ENCODE data around the gene RILPL1. TPM values are rescaled to one million over a fixed set of nuclear protein-coding genes. Genes with fewer than 3 reads are reported as not detected.

RILPL1 gene
- total RNA-seq, 1 donor = 16.3 TPM

DNA sequence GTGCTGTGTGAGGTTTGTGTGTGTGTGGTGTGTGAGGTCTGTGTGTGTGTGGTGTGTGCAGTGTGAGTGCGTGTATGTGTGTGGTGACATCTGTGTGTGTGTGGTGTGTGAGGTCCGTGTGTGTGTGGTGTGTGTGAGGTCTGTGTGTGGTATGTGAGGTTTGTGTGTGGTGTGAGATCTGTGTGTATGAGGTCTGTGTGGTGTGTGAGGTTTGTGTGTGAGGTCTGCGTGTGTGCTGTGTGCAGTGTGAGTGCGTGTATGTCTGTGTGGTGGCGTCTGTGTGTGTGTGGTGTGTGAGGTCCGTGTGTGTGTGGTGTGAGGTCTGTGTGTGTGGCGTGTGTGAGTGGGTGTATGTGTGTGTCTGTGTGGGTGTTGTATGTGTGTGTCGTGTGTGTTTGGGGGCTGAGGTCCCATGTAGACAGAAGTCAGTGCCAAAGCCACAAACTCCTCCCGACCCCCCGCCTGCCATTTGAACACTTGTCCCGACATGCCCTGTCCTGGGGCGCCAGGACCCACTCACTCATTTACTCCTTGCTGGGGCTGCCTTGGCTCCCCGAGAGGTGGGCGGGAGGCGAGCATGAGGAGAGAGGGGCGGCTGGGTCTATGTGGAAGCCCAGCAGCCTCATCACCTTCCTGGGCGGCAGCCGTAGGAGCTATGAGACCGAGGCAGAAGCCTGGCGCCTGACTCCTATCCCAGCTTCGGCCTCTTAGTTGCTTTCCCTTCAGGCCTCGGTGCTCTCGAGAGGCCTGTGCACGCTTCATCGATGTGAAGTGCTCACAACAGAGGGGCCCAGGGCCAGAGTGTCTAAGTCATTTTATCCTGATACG, 20.5 kb downstream of the RILPL1 start:
- no peak overlapping the region for H3K27ac ChIP-seq (ENCODE audit: low read depth, low read length)
- H3K79me2 ChIP-seq (ENCODE audit: insufficient read depth, low read length) = no peaks in the 10 kb centered on the region
- H3K9me3 ChIP-seq (ENCODE audit: low read depth, low read length) = no peaks in the 10 kb centered on the region
- TF ChIP-seq, protein P1, sequence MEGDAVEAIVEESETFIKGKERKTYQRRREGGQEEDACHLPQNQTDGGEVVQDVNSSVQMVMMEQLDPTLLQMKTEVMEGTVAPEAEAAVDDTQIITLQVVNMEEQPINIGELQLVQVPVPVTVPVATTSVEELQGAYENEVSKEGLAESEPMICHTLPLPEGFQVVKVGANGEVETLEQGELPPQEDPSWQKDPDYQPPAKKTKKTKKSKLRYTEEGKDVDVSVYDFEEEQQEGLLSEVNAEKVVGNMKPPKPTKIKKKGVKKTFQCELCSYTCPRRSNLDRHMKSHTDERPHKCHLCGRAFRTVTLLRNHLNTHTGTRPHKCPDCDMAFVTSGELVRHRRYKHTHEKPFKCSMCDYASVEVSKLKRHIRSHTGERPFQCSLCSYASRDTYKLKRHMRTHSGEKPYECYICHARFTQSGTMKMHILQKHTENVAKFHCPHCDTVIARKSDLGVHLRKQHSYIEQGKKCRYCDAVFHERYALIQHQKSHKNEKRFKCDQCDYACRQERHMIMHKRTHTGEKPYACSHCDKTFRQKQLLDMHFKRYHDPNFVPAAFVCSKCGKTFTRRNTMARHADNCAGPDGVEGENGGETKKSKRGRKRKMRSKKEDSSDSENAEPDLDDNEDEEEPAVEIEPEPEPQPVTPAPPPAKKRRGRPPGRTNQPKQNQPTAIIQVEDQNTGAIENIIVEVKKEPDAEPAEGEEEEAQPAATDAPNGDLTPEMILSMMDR (IDR thresholded peaks at IDR 0.05; ENCODE audit: extremely low read depth, low read depth, low read length) = no peak
- H3K4me1 ChIP-seq (ENCODE audit: insufficient read depth, low read length) = no peaks in the 10 kb centered on the region
- no peak overlapping the region for H2AFZ ChIP-seq (ENCODE audit: low read length)
- H4K20me1 ChIP-seq (ENCODE audit: insufficient read depth, low read length) = no peaks in the 10 kb centered on the region
- H3K27me3 ChIP-seq (ENCODE audit: insufficient read depth, low read length) = no peaks in the 10 kb centered on the region
- no peak overlapping the region for H3K4me3 ChIP-seq (ENCODE audit: insufficient read depth, low read length)
- no peak overlapping the region for H3K4me2 ChIP-seq (ENCODE audit: insufficient read depth, low read length)
- no peak for DNase-seq (ENCODE audit: insufficient read length, low spot score, missing footprints)
- peaks cover 57% of the 10 kb centered on the region for H3K36me3 ChIP-seq (ENCODE audit: insufficient read depth, low read length)

DNA sequence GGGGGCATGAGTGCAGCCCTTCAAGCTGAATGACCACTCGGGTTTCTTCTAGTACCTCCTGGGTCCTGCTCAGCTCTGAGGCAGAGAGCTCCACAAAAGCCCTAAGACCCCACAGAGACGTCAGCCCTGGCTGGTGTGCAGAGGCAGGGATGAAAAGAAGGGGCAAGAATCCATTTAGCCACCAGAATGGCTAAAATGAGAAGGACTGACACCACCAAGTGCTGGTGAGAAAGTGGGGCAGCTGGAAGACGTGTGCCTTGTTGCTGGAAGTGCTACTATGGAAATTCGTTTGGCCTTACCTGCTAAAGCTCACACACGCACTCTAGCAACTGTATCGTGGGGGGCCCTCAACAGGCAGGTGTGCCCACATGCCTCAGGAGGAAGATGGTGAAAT, 26.7 kb downstream of the RILPL1 start:
- peak; percentile 72 for DNase-seq (ENCODE audit: insufficient read length, low spot score, missing footprints)
- Histone ChIP-seq H3K36me3 (ENCODE audit: insufficient read depth, low read length) (peaks cover 16% of the 10 kb centered on the region), H3K4me1 (ENCODE audit: insufficient read depth, low read length) (no peaks in the 10 kb centered on the region), H3K9me3 (ENCODE audit: low read depth, low read length) (no peaks in the 10 kb centered on the region), H2AFZ (ENCODE audit: low read length) (no peak overlapping the region), H3K4me2 (ENCODE audit: insufficient read depth, low read length) (no peak overlapping the region), H3K27me3 (ENCODE audit: insufficient read depth, low read length) (no peaks in the 10 kb centered on the region), H3K4me3 (ENCODE audit: insufficient read depth, low read length) (no peak overlapping the region), H3K79me2 (ENCODE audit: insufficient read depth, low read length) (peaks cover 25% of the 10 kb centered on the region), H3K27ac (ENCODE audit: low read depth, low read length) (no peak overlapping the region), H4K20me1 (ENCODE audit: insufficient read depth, low read length) (no peaks in the 10 kb centered on the region)
- TF ChIP-seq, protein P1 (IDR thresholded peaks at IDR 0.05; ENCODE audit: extremely low read depth, low read depth, low read length) = no peak

DNA sequence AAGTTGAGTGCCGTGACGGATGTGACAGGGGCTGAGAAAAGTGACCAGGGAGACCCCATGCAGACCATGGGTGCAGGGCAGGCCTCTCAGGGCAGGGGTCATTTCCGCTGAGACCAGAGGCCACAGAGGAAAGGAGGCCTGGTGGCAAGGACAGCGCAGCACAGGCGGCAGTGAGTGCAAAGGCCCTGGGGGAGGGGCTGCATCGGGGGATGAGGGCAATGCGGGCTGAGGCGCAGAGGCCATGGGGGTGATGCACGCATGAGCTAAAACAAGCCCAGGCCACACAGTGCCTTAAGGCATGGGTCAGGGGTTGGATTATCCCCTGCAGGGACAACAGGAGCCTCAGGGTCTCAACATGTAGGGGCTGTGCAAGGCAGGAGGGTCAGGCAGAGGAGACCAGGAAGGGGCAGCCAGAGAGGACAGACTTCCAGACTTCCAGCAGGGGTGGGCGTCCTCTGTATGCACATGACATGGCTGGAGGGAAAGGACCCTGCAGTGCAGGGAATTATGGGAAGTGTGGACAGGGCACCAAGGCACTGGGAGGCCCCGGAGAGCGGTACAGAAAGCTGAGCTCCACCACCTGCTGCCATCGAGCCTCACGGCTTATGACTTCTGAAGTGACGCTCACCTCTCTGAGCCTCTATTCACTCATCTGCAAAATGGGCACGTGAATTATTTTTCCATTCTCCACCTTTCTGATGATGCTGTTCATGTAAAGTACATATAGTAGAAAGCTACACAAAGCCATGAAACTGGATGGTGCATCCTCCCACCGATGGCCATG, 27.3 kb downstream of the RILPL1 start:
- H3K27me3 ChIP-seq (ENCODE audit: insufficient read depth, low read length) = no peaks in the 10 kb centered on the region
- no peak overlapping the region for H3K4me3 ChIP-seq (ENCODE audit: insufficient read depth, low read length)
- no peak overlapping the region for H3K4me2 ChIP-seq (ENCODE audit: insufficient read depth, low read length)
- H3K9me3 ChIP-seq (ENCODE audit: low read depth, low read length) = no peaks in the 10 kb centered on the region
- no peak overlapping the region for H2AFZ ChIP-seq (ENCODE audit: low read length)
- TF ChIP-seq, protein P1 (IDR thresholded peaks at IDR 0.05; ENCODE audit: extremely low read depth, low read depth, low read length) = no peak
- H4K20me1 ChIP-seq (ENCODE audit: insufficient read depth, low read length) = no peaks in the 10 kb centered on the region
- peaks cover 11% of the 10 kb centered on the region for H3K36me3 ChIP-seq (ENCODE audit: insufficient read depth, low read length)
- H3K4me1 ChIP-seq (ENCODE audit: insufficient read depth, low read length) = no peaks in the 10 kb centered on the region
- no peak overlapping the region for H3K27ac ChIP-seq (ENCODE audit: low read depth, low read length)
- peak; percentile 39 for DNase-seq (ENCODE audit: insufficient read length, low spot score, missing footprints)
- peaks cover 25% of the 10 kb centered on the region for H3K79me2 ChIP-seq (ENCODE audit: insufficient read depth, low read length)

DNA sequence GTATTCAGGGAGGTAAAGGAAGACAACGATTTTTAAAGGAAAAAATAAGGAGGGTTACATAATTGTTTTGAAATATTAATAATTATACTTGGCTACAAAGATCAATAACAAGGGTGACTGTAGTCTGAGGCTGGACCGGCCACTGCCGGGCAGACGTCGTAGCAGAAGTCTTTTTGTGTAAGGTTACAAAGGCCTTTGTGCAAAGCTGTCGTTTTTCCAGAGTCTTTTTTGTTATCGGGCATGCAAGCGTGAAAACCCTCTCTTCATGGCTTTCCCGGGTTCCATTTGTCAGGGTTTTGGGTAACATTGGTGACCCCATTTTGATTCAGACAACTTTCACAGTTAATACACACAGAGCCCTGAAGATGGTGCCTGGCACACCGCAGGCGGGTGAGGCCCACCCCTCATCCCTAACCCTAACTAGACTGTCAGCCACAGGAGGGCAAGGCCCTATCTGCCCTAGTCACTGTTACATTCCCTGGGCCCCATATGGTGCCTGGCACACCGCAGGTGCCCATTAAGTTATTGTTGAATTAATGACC, 31.3 kb downstream of the RILPL1 start:
- peak; percentile 15 for DNase-seq (ENCODE audit: insufficient read length, low spot score, missing footprints)
- peaks cover 27% of the 10 kb centered on the region for H3K79me2 ChIP-seq (ENCODE audit: insufficient read depth, low read length)
- TF ChIP-seq, protein P1 (IDR thresholded peaks at IDR 0.05; ENCODE audit: extremely low read depth, low read depth, low read length) = no peak
- no peaks in the 10 kb centered on the region for H3K4me1 ChIP-seq (ENCODE audit: insufficient read depth, low read length)
- H4K20me1 ChIP-seq (ENCODE audit: insufficient read depth, low read length) = no peaks in the 10 kb centered on the region
- H3K4me3 ChIP-seq (ENCODE audit: insufficient read depth, low read length) = no peak overlapping the region
- no peak overlapping the region for H2AFZ ChIP-seq (ENCODE audit: low read length)
- peaks cover 21% of the 10 kb centered on the region for H3K36me3 ChIP-seq (ENCODE audit: insufficient read depth, low read length)
- no peak overlapping the region for H3K27ac ChIP-seq (ENCODE audit: low read depth, low read length)
- H3K9me3 ChIP-seq (ENCODE audit: low read depth, low read length) = no peaks in the 10 kb centered on the region
- H3K27me3 ChIP-seq (ENCODE audit: insufficient read depth, low read length) = no peaks in the 10 kb centered on the region
- H3K4me2 ChIP-seq (ENCODE audit: insufficient read depth, low read length) = no peak overlapping the region
